Measurements from ENCODE around the gene WDR81. TPM values are rescaled to one million over a fixed set of nuclear protein-coding genes. Genes with fewer than 3 reads are reported as not detected.

Gene WDR81
- total RNA-seq: 10 to 100 TPM; 38.8 to 63.3 (median 44.1) TPM

GRCh38 chr17:1724351-1724868 is at the start of gene WDR81:
TSS of gene WDR81 (plus strand) at chr17:1724704. CDS start at chr17:1724960, 256 bp downstream.
- no peak for TF ChIP-seq CTCF (IDR thresholded peaks at IDR 0.05; ENCODE audit: low read depth)

GRCh38 chr17:1676401-1676800 is 48.1 kb upstream of the WDR81 start:
- no peak for TF ChIP-seq CTCF (IDR thresholded peaks at IDR 0.05; ENCODE audit: low read depth)

- no peak for TF ChIP-seq CTCF (IDR thresholded peaks at IDR 0.05; ENCODE audit: low read depth)
Measured at GRCh38 chr17:1683459-1683858, 41.0 kb upstream of the WDR81 start.

- no peak for TF ChIP-seq CTCF (IDR thresholded peaks at IDR 0.05; ENCODE audit: low read depth)
Measured at GRCh38 chr17:1684378-1685189, 39.9 kb upstream of the WDR81 start, which contains the start of gene PRPF8. TSS of gene PRPF8 (minus strand) at chr17:1684867. CDS start at chr17:1684571, 296 bp downstream.

- TF ChIP-seq CTCF (IDR thresholded peaks at IDR 0.05; ENCODE audit: low read depth): no peak
Measured at GRCh38 chr17:1686086-1686485, 38.4 kb upstream of the WDR81 start.

GRCh38 chr17:1690544-1691221 is 33.8 kb upstream of the WDR81 start:
- no peak for TF ChIP-seq CTCF (IDR thresholded peaks at IDR 0.05; ENCODE audit: low read depth)

GRCh38 chr17:1693339-1693738 is 31.2 kb upstream of the WDR81 start:
- TF ChIP-seq CTCF (IDR thresholded peaks at IDR 0.05; ENCODE audit: low read depth): no peak

All from subcutaneous adipose tissue (tissue), 4 donors.